Ovary (tissue), 9 donors: ENCODE measurements around the gene PPIG. TPM values are rescaled to one million over a fixed set of nuclear protein-coding genes. Genes with fewer than 3 reads are reported as not detected.

ENCODE experiments used
- DNase-seq, 5 donors: peaks; one replicate each; pipeline ENCODE4 v3.0.0-alpha.2; 2019 to 2020
- H3K27ac ChIP-seq, 2 donors: fragments of 200-600 bp; one replicate each; pipeline versions ENCODE4 v1.5.1 to v1.8.0; 2019 to 2022
- H3K27me3 ChIP-seq: fragments of 200-600 bp; one replicate; pipeline ENCODE4 v1.8.0; 2022
- H3K36me3 ChIP-seq: fragments of 200-600 bp; sonication (generic); one replicate; pipeline ENCODE4 v1.5.1; 2019
- H3K4me1 ChIP-seq: one replicate; pipeline ENCODE4 v1.8.1; 2013; ENCODE audit warnings: mild to moderate bottlenecking, moderate library complexity; ENCODE audit not compliant: insufficient read depth
- H3K4me3 ChIP-seq: fragments of 200-600 bp; sonication (generic); one replicate; pipeline ENCODE4 v1.5.1; 2017
- H3K9me3 ChIP-seq, 2 donors: fragments of 200-600 bp in 1 of 2; sonication (generic) in 1 of 2; one replicate each; pipeline versions ENCODE4 v1.5.1 to v1.8.1; 2013 to 2019; ENCODE audit warnings: mild to moderate bottlenecking in 1 of 2, moderate library complexity in 1 of 2
- EP300 ChIP-seq: sonication (generic); formaldehyde crosslinking; IDR thresholded peaks from one replicate; pipeline ENCODE4 v1.6.1; 2017; ENCODE audit warnings: antibody characterized with exemption
- POLR2A ChIP-seq: fragments of 450-650 bp; IDR thresholded peaks from one replicate; pipeline ENCODE4 v1.6.1; 2017; ENCODE audit warnings: antibody characterized with exemption, mild to moderate bottlenecking, moderate library complexity
- WGBS, 3 donors: extraction: QIAGEN DNeasy Blood & Tissue Kit in 1 of 3; methylation state at CpG; one replicate each; pipeline versions ENCODE4 v1.1.5 to v1.1.7; 2013 to 2017; 5-methylcytosine and 5-hydroxymethylcytosine counted together
- intact Hi-C, 4 donors: fragments of 100-400 bp; cut with DNase I; formaldehyde crosslinking; loops; one replicate each; pipeline versions ENCODE4 v1.11.0 to v1.15.1; 2022 to 2023
- polyA plus RNA-seq, 2 donors: library from polyadenylated mRNA; stranded (reverse); fragments of 200-250 nt in 1 of 2; fragments of 350-450 nt in 1 of 2; fragmentation: Illumina TruSeq in 1 of 2; extraction: RNeasy Lipid Tissue Mini Kit (QIAGEN cat#74804) in 1 of 2; gene quantifications; one replicate each; pipeline ENCODE4 v1.2.3, GENCODE V29; 2013 to 2014
- total RNA-seq, 7 donors: library from RNA; depleted of rRNA in 2 of 7; stranded (reverse); fragments of >200 nt in 2 of 7; fragmentation: NEBNext Ultra II Directional in 3 of 7; extraction: Animal tissue kit (Norgen Biotek cat#: 25700) in 3 of 7; gene quantifications; one replicate each; pipeline versions ENCODE4 v1.1.0 to v1.2.4, GENCODE V29; 2016 to 2023
- TF ChIP-seq, protein P1 (sequence below), 3 donors: fragments of 450-650 bp in 2 of 3; fragments of 200-600 bp in 1 of 3; IDR thresholded peaks; one replicate each; pipeline versions ENCODE4 v1.5.1 to v1.8.0; 2016 to 2022; ENCODE audit warnings: antibody characterized with exemption in 3 of 3, mild to moderate bottlenecking in 1 of 3
- donor health status: DM: no; HTN: no; CAD: no; lungs with moderate emphysema.
- donor health status: DM: no; HTN: no; CAD: no.
- donor health status: Bipolar disorder and iron deficiency.
- donor health status: DM: yes; HTN: yes; CAD: no.
- donor health status: DM: no; HTN: no; CAD: no.
- donor health status: DM: yes; HTN: yes; CAD: no.

Gene PPIG
- total and polyA plus RNA-seq, 9 donors: 29.3 to 64.5 (median 52.5) TPM

GRCh38 chr2:169659320-169659719, 75.2 kb downstream of the PPIG start:
- TF ChIP-seq, protein P1, sequence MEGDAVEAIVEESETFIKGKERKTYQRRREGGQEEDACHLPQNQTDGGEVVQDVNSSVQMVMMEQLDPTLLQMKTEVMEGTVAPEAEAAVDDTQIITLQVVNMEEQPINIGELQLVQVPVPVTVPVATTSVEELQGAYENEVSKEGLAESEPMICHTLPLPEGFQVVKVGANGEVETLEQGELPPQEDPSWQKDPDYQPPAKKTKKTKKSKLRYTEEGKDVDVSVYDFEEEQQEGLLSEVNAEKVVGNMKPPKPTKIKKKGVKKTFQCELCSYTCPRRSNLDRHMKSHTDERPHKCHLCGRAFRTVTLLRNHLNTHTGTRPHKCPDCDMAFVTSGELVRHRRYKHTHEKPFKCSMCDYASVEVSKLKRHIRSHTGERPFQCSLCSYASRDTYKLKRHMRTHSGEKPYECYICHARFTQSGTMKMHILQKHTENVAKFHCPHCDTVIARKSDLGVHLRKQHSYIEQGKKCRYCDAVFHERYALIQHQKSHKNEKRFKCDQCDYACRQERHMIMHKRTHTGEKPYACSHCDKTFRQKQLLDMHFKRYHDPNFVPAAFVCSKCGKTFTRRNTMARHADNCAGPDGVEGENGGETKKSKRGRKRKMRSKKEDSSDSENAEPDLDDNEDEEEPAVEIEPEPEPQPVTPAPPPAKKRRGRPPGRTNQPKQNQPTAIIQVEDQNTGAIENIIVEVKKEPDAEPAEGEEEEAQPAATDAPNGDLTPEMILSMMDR (IDR thresholded peaks at IDR 0.05): no peak
- TF ChIP-seq EP300: no peak
- no peak for TF ChIP-seq POLR2A
- intact Hi-C loops: no loop called here
- H3K27ac ChIP-seq: no peak overlapping the region
- H3K36me3 ChIP-seq: no peaks in the 10 kb centered on the region
- no peak overlapping the region for H3K4me3 ChIP-seq
- no peaks in the 10 kb centered on the region for H3K4me1 ChIP-seq
- 82 to 94% (median 82%) methylated on average over 1 of the region's 1 CpG for WGBS, 3 donors
- no peak for DNase-seq
- no peaks in the 10 kb centered on the region for H3K27me3 ChIP-seq
- no peaks in the 10 kb centered on the region for H3K9me3 ChIP-seq

GRCh38 chr2:169661265-169661664, 77.1 kb downstream of the PPIG start:
- Histone ChIP-seq H3K4me3 (no peak overlapping the region), H3K27me3 (no peaks in the 10 kb centered on the region), H3K36me3 (no peaks in the 10 kb centered on the region), H3K9me3 (no peaks in the 10 kb centered on the region), H3K27ac (no peak overlapping the region), H3K4me1 (no peaks in the 10 kb centered on the region)
- WGBS, 3 donors: 80 to 84% (median 84%) methylated on average over 3 of the region's 3 CpGs
- no peak for TF ChIP-seq POLR2A
- TF ChIP-seq, protein P1 (IDR thresholded peaks at IDR 0.05): no peak
- TF ChIP-seq EP300: no peak
- intact Hi-C loops: no loop called here
- no peak for DNase-seq

GRCh38 chr2:169662744-169663143, 78.6 kb downstream of the PPIG start:
- H3K27me3 ChIP-seq: no peaks in the 10 kb centered on the region
- no peaks in the 10 kb centered on the region for H3K36me3 ChIP-seq
- no peak overlapping the region for H3K4me3 ChIP-seq
- H3K27ac ChIP-seq: no peak overlapping the region
- WGBS, 3 donors: 90 to 97% (median 96%) methylated on average over 1 of the region's 1 CpG
- intact Hi-C loops: no loop called here
- no peaks in the 10 kb centered on the region for H3K9me3 ChIP-seq
- H3K4me1 ChIP-seq: no peaks in the 10 kb centered on the region
- DNase-seq: no peak
- no peak for TF ChIP-seq POLR2A

DNA sequence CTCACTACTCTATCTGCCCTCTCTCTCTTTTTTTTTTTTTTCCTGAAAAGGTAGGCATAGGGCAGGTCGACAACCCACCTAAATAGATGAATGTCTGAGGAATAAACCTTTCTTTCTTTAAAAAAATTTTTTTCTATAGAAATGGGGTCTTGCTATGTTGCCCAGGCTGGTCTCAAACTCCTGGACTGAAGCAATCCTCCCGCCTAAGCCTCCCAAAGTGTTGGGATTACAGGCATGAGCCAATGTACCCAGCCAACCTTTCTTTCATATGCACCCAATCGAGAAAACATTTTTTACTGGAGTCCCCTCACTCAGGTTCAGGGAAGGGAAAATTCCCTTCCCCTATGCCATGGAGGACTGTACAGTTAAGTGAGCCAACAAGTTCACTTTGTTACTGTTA, 79.1 kb downstream of the PPIG start:
- TF ChIP-seq POLR2A: no peak
- TF ChIP-seq, protein P1 (IDR thresholded peaks at IDR 0.05): no peak
- no peak for TF ChIP-seq EP300
- H3K36me3 ChIP-seq: no peaks in the 10 kb centered on the region
- WGBS, 3 donors: 91 to 92% (median 91%) methylated on average over 3 of the region's 3 CpGs
- no peaks in the 10 kb centered on the region for H3K4me1 ChIP-seq
- no peak overlapping the region for H3K27ac ChIP-seq
- H3K9me3 ChIP-seq: no peaks in the 10 kb centered on the region
- H3K4me3 ChIP-seq: no peak overlapping the region
- no peak for DNase-seq
- intact Hi-C loops: no loop called here
- H3K27me3 ChIP-seq: no peaks in the 10 kb centered on the region

DNA sequence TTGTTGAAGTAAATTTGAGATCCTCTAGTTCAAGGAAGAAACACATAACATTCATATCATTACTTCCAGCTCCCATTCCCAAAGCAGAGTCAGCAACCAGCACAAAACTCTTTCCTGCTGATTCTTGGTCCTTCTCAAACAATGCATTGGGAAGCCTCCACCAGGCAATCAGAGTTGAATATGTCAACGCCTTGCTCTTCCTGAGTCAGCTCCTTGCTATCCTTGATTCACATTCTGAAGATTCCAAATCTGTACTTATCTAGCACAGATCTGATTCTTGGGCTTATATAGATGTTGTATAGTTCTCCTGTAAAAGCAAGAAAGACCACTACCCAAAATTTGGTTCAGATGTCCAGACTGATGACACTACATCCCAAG, 80.4 kb downstream of the PPIG start:
- intact Hi-C loops: no loop called here
- Histone ChIP-seq H3K4me1 (no peaks in the 10 kb centered on the region), H3K9me3 (no peaks in the 10 kb centered on the region), H3K36me3 (no peaks in the 10 kb centered on the region), H3K4me3 (no peak overlapping the region), H3K27ac (no peak overlapping the region), H3K27me3 (no peaks in the 10 kb centered on the region)
- no peak for DNase-seq
- TF ChIP-seq POLR2A (no peak), EP300 (no peak)
- TF ChIP-seq, protein P1 (IDR thresholded peaks at IDR 0.05): no peak
- 89 to 93% (median 93%) methylated on average over 1 of the region's 1 CpG for WGBS, 3 donors
